ENCODE measurements around the gene GOLIM4.
"Not testable (repeated sequence)": the region's sequence is repeated elsewhere in the genome, so short reads cannot be mapped to it uniquely, and the experiment has no call there.

Gene GOLIM4

GRCh38 chr3:168048414-168049330 is 47.1 kb downstream of the GOLIM4 start:
- DNase-seq (ENCODE audit: low read depth in 2 of 2, low spot score in 1 of 2): no peak

- no peak for DNase-seq (ENCODE audit: low read depth in 2 of 2, low spot score in 1 of 2)
These were observed 47.8 kb downstream of the GOLIM4 start for GRCh38 chr3:168047936-168048335.

GRCh38 chr3:168047190-168047795 is 48.4 kb downstream of the GOLIM4 start:
- no peak for DNase-seq (ENCODE audit: low read depth in 2 of 2, low spot score in 1 of 2)

GRCh38 chr3:168044049-168044448 is 51.7 kb downstream of the GOLIM4 start:
- no peak for DNase-seq (ENCODE audit: low read depth in 2 of 2, low spot score in 1 of 2)

GRCh38 chr3:168040607-168041208 is 55.0 kb downstream of the GOLIM4 start:
- DNase-seq (ENCODE audit: low read depth in 2 of 2, low spot score in 1 of 2): no peak

GRCh38 chr3:168037020-168037419 is 58.7 kb downstream of the GOLIM4 start:
- no peak for DNase-seq (ENCODE audit: low read depth in 2 of 2, low spot score in 1 of 2)

DNA sequence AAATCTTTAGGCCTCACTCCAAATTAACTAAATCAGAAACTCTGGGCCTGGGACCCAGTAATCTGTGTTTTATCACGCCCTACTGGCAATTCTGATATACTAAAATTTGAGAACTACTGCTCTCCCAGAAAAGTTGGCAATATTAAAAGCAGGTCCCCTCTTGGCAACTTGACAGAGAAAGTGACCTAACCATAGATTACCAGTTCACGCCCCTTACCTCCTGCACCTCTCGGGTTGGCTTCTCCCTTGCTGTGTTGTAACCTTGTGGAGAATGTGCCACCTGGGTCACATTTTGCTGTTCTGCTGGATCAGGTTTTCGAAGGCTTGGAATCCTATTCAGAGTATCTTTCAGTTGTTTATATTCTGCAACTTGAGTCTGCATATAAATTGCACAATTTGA is 59.1 kb downstream of the GOLIM4 start:
- DNase-seq (ENCODE audit: low read depth in 2 of 2, low spot score in 1 of 2): no peak

- no peak for DNase-seq (ENCODE audit: low read depth in 2 of 2, low spot score in 1 of 2)
These were observed 61.4 kb downstream of the GOLIM4 start for GRCh38 chr3:168034152-168034928.

GRCh38 chr3:168030577-168030976 is 65.1 kb downstream of the GOLIM4 start:
- DNase-seq (ENCODE audit: low read depth in 2 of 2, low spot score in 1 of 2): no peak

DNA sequence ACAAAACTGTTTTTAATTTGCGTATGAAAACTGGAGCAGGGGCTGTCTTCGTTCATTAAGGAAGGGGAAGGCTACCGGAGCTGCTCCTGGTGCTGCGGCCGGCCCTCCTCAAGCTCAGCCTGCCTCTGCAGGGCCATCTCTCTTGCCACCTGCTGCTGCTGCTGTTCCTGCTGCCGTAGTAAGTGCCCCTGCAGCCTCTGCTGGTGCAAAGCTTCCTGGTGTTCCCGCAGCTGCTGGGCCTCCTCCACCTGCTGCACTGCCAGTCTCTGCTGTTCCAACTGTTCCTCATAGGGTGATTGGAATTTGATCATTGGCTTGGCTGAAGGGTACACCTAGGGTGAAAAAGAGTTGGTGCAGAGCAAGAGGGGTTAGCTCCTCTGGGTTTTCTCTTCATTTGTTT is 66.0 kb downstream of the GOLIM4 start:
- no peak for DNase-seq (ENCODE audit: low read depth in 2 of 2, low spot score in 1 of 2)

DNA sequence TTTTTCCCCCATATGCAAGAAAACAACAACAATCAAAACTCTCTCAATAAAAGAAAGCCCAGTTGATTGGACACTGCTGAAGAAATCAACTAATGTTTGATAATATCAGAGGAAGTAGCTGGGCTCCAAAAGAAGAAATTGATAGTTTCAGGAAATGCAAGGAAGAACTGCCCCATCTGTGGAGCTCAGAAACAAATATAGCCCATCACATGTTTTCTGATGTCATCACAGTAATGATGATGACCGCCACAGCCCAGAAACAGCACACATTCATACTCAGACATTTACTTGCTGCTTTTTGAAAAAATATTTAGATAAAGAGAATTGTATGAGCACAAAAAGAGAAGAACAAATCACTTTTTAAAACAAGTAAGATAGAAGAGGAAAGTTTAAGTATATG is 67.6 kb downstream of the GOLIM4 start:
- no peak for DNase-seq (ENCODE audit: low read depth in 2 of 2, low spot score in 1 of 2)

- DNase-seq (ENCODE audit: low read depth in 2 of 2, low spot score in 1 of 2): no peak
These were observed 69.0 kb downstream of the GOLIM4 start for GRCh38 chr3:168026764-168027163.

- no peak for DNase-seq (ENCODE audit: low read depth in 2 of 2, low spot score in 1 of 2)
These were observed 70.6 kb downstream of the GOLIM4 start for GRCh38 chr3:168025076-168025475.

- DNase-seq (ENCODE audit: low read depth in 2 of 2, low spot score in 1 of 2): no peak
These were observed 71.2 kb downstream of the GOLIM4 start for GRCh38 chr3:168024537-168024941.

GRCh38 chr3:168021737-168022450 is 73.8 kb downstream of the GOLIM4 start:
- no peak for DNase-seq (ENCODE audit: low read depth in 2 of 2, low spot score in 1 of 2)

- not testable (repeated sequence) for DNase-seq (ENCODE audit: low read depth in 2 of 2, low spot score in 1 of 2)
These were observed 84.4 kb downstream of the GOLIM4 start for GRCh38 chr3:168011280-168011679.

DNA sequence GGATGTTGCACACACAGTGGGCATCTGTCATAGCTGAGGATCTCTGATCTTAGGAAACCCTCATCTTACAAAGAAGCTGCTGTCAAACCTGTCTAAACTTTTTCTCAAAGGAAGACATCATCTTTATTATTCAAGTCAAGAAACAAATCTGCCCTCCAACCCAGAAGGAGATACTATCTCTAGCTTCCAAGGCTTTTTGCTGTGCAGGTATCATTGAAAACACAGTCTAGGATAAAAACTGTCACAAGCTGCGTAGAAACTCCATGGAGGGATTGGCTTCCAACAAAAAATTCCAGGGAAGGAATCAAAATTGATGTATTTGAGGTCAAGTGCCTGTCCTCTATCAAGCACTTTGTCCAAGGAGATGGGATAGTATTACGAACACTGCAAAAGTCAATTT is 89.1 kb downstream of the GOLIM4 start:
- no peak for DNase-seq (ENCODE audit: low read depth in 2 of 2, low spot score in 1 of 2)

GRCh38 chr3:168003911-168004310 is 91.8 kb downstream of the GOLIM4 start:
- no peak for DNase-seq (ENCODE audit: low read depth in 2 of 2, low spot score in 1 of 2)

DNA sequence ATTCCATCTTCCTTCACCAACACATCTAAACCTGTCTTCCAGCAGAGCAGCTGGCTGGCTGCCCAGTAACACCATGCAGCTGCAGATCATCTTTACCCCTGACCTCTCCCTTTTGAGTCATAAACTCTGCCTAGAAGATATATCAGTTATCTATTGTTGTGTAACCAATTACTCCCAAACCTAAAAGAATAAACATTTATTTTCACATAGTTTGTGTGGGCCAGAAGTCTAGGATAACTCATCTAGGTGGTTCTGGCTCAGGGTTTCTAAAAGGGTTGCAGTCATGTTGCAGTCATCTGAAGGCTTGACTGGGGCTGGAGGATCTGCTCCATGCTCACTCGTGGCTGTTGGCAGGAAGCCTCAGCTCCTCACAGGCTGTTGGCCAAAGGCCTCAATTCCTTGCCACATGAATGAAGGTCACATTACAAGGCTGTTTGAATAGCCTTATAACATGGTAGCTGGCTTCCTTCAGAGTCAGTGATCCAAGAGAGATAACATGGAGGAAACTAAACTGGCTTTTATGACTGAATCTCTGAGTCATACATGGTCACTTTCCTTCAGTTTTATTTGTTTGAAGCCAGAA is 92.8 kb downstream of the GOLIM4 start:
- no peak for DNase-seq (ENCODE audit: low read depth in 2 of 2, low spot score in 1 of 2)

DNA sequence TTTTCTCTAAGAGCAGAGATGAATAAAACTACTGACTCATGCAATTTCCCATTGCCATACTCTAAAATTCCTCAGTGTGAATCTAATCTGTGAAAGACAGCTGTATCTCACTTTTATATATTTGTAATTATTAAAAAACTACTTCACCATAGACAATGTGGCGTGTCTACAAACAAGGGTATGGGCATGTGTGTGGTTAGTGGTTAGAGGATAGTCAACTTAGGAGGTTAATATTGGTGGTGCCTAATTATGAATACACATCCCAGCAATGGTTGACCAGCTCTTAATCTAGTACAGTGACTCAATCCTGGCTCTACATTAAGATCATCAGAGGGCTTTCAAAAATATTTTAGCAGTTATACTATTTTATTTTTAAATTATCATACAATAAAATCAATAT is 94.5 kb downstream of the GOLIM4 start:
- no peak for DNase-seq (ENCODE audit: low read depth in 2 of 2, low spot score in 1 of 2)

Data from stimulated activated CD8-positive, alpha-beta memory T cell treated with anti-CD3 and anti-CD28 coated beads, Interleukin-4, amount 100 ng/mL, for 4 hours (primary cell).